LNCaP clone FGC (cell line): ENCODE measurements around the gene MFAP4.

Experiments used
- DNase-seq: peaks from one replicate; pipeline ENCODE4 v3.0.0-alpha.2; 2011; ENCODE audit warnings: low read depth
- H3K4me3 ChIP-seq: 2 replicates; pipeline ENCODE4 v1.5.1; 2011; ENCODE audit warnings: mild to moderate bottlenecking, low read depth, low read length, control low read depth
- TF ChIP-seq, protein P1 (sequence below): IDR thresholded peaks from 2 replicates; pipeline ENCODE4 v1.5.1; 2012; ENCODE audit warnings: mild to moderate bottlenecking; ENCODE audit not compliant: control insufficient read depth, insufficient read depth; ENCODE audit errors: extremely low read depth

Gene MFAP4

DNA sequence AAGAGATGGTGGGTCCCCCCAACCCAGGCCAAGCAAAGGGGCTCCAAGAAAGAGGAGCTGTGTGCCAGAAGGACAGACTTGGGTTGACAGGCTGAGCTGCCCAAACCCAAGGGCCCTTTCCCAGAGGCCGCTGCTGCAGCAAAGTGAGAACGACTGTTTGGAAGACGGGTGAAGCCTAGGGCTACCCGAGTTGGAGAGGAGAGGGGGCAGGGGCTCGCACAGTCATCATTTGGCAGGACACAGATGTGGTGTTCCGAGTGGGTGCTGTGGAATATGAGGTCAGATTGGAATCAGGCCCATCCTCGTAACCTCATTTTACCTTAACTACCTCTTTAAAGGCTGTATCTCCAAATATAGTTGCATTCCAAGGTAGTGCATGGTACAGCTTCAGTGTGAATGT lies 5.3 kb upstream of the MFAP4 start:
- no peak for DNase-seq
- TF ChIP-seq, protein P1, sequence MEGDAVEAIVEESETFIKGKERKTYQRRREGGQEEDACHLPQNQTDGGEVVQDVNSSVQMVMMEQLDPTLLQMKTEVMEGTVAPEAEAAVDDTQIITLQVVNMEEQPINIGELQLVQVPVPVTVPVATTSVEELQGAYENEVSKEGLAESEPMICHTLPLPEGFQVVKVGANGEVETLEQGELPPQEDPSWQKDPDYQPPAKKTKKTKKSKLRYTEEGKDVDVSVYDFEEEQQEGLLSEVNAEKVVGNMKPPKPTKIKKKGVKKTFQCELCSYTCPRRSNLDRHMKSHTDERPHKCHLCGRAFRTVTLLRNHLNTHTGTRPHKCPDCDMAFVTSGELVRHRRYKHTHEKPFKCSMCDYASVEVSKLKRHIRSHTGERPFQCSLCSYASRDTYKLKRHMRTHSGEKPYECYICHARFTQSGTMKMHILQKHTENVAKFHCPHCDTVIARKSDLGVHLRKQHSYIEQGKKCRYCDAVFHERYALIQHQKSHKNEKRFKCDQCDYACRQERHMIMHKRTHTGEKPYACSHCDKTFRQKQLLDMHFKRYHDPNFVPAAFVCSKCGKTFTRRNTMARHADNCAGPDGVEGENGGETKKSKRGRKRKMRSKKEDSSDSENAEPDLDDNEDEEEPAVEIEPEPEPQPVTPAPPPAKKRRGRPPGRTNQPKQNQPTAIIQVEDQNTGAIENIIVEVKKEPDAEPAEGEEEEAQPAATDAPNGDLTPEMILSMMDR: no peak
- no peak overlapping the region for H3K4me3 ChIP-seq

DNA sequence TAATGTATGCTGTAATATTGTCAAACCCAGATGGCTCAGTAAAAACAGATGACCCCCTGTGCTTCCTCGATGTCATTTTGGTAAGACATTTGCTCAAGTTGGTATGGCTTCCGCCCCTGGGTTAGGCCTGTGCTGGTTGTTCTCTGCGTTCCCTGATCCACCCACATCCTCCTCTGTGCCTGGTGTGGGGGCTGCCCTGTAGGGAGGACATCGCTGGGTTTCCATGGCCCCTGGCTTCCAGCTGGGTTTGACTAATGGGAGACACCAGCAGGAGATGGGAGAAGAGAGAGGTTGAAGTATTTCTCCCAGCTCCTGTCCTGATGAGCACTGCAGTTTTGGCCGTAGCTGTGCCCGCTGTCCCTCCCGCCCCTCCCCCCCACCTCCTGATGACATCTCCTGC lies 4.4 kb upstream of the MFAP4 start:
- no peak overlapping the region for H3K4me3 ChIP-seq
- DNase-seq: no peak
- TF ChIP-seq, protein P1: no peak

DNA sequence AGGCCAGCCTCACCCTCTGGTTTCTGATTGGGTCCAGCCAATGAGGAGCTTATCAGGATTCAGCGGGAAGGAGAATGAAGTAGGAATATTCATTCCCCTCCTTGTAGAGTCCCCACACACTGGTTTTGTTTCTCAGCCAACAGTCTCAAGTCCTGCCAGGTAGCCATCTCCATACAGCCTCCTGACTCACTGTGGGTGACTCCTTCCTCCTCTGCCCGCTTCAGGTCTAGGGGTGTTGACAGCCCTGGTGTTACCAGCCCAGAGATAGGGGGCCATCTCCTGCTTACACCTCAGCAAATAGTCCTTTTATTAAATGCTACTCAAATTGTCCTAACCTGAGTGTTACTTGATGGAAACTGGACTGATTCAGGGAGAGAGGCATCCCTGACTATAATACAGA lies 4.0 kb upstream of the MFAP4 start:
- DNase-seq: no peak
- no peak overlapping the region for H3K4me3 ChIP-seq
- TF ChIP-seq, protein P1: no peak

DNA sequence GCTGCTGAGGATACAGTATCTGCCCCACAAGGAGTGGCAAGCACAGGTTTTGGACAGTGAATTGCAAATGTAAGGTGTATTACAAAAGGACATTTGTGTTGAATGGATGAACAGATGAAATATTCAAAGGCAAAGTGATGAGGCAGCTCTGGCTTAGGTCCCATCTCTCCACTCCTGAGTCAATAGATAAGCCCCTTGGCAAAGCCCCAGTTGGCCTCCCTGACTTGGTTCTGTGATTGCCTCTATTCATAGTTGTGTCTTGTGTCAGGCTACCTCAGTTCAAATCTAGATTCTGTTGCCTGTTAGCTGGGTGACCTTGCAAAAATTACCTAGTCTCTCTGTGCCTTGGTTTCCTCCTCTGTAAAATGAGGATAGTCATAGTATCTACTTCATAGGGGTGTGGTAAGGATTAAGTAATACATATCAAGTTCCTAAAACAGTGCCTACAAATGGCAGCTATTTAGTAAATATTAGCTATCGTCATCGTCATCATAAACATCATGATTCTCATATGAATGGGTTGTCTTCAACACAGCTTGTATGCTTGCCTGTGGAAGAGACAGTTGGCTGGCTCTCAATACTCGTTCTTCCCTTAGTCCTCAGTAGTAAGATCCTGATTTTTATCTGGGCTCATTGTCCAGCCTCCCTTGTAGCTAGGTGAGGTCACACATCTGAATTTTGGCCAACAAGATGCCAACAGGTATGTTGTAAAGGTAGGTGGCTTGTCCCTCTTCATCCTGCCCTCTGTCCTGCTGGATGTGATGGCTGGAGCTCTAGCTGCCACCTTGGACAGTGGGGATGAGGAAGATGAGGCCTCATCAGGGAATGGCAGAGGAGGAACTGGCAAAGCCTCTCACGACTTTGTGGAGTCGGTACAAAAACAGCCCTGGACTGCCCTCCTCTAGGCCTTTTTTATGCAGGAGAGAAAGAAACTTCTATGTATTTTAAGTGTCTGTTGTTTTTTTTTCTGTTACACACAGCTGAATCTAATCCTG lies 2.1 kb upstream of the MFAP4 start:
- TF ChIP-seq, protein P1: no peak
- DNase-seq: peak; percentile 14
- H3K4me3 ChIP-seq: no peak overlapping the region

DNA sequence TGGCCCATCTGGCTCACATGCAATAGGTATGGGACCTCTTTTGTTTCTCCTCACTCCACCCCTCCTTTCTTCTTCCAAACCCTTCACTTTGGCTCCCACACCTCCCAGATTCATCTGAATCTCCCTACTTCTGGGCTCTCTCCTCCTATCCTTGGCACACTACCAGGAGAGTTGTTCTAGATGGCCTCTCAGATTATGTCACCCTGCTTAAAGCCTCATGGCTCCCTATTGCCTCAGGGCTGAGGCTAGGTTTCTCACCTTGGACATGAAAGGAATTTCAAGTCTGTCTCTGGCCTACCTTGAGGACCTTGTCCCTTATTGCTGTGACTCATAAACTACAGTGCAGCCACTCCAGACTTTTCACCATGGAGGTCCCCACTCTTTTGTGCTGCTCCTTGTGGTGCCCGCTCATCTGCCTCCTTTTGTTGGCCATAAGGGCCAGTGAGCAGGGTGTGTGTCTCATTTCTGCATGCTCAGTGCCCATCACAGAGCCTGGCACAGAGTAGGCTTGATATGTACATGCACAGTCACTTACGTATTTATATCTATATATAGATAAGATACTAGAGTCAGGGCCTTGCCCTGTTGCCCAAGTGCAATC lies 1.0 kb upstream of the MFAP4 start:
- no peak for DNase-seq
- TF ChIP-seq, protein P1: no peak
- H3K4me3 ChIP-seq: no peak overlapping the region

DNA sequence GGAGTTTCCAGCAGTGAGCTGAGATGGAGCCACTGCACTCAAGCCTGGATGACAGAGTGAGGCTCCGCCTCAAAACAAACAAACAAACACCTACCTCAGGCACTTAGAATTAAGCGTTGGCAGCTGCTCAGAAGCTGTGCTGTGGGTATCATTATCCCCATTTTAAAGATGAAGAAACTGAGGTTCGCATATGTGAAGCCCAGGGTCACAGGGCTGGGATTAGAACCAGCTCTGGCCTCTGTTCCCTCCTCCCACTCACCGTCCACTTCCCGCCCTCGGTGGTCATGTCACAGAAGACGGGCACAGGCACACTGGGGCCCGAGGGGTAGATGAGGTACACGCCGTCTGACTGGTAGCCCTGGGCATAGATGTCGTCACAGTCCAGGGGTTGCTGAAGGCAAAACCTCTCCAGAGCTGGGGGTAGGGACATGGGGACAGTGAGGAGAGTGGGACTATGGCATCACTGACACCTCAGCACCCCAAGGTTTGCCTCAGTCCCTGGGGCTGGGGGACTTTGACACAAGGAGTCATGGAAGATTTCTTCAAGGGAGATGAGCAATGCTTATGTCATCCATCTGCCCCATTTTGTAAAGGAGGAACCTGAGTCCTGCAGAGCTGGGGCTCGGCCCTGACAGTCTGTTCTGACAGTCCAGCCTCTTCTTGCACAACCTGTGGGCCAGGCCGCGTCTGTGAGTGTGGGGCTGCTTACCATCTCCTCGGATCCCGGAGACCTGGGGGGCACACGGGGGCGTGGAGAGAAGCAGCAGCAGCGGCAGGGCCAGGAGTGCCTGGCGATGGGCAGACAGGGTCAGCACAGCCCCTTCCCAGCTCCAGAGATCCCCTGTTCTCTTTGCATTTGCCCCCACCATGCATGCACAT lies 700 bp downstream of the MFAP4 start:
- TF ChIP-seq, protein P1: no peak
- no peak overlapping the region for H3K4me3 ChIP-seq
- no peak for DNase-seq
